Islet of Langerhans (tissue), 1 donor: ENCODE results near the gene DNAJC22.

ENCODE experiments used
- FAIRE-seq: peaks from one replicate; lab custom pipeline; 2011; peaks lifted over from hg19 to GRCh38; lab: Jason Lieb, UNC

DNAJC22 gene

GRCh38 chr12:49345051-49345824, 1.4 kb upstream of the DNAJC22 start:
- FAIRE-seq = no peak

GRCh38 chr12:49345825-49346658, 646 bp upstream of the DNAJC22 start:
- FAIRE-seq = no peak

- FAIRE-seq = no peak
Observed at GRCh38 chr12:49347311-49348193, 864 bp downstream of the DNAJC22 start.

- FAIRE-seq = no peak
Observed at GRCh38 chr12:49348781-49349180, 2.1 kb downstream of the DNAJC22 start.

- no peak for FAIRE-seq
Observed at GRCh38 chr12:49349266-49349665, 2.6 kb downstream of the DNAJC22 start.

GRCh38 chr12:49352351-49352750, 5.7 kb downstream of the DNAJC22 start:
- FAIRE-seq = no peak

GRCh38 chr12:49355913-49356312, 9.2 kb downstream of the DNAJC22 start:
- no peak for FAIRE-seq

- no peak for FAIRE-seq
Observed at GRCh38 chr12:49357103-49357678, 10.5 kb downstream of the DNAJC22 start.

- FAIRE-seq = peak; percentile 21
Observed at GRCh38 chr12:49358483-49359141, 11.9 kb downstream of the DNAJC22 start.

- FAIRE-seq = no peak
Observed at GRCh38 chr12:49359671-49360070, 13.0 kb downstream of the DNAJC22 start.

- FAIRE-seq = no peak
Observed at GRCh38 chr12:49362077-49362476, 15.4 kb downstream of the DNAJC22 start.

GRCh38 chr12:49364989-49365388, 18.3 kb downstream of the DNAJC22 start:
- FAIRE-seq = no peak

GRCh38 chr12:49365542-49365941, 18.9 kb downstream of the DNAJC22 start:
- no peak for FAIRE-seq

- no peak for FAIRE-seq
Observed at GRCh38 chr12:49366096-49366651, 19.5 kb downstream of the DNAJC22 start.

- FAIRE-seq = no peak
Observed at GRCh38 chr12:49366652-49367380, 20.1 kb downstream of the DNAJC22 start.

- FAIRE-seq = no peak
Observed at GRCh38 chr12:49367381-49368239, 20.9 kb downstream of the DNAJC22 start, which contains the start of gene SPATS2. SPATS2 (plus strand) TSS chr12:49367462; CDS start chr12:49461013, 93,551 bp downstream.

- no peak for FAIRE-seq
Observed at GRCh38 chr12:49368240-49368600, 21.5 kb downstream of the DNAJC22 start.

- FAIRE-seq = no peak
Observed at GRCh38 chr12:49369411-49370145, 22.9 kb downstream of the DNAJC22 start.

- no peak for FAIRE-seq
Observed at GRCh38 chr12:49370539-49370938, 23.9 kb downstream of the DNAJC22 start.
